Measurements from ENCODE around the gene FFAR1.

Gene FFAR1

GRCh38 chr19:35314031-35314430, 33.7 kb upstream of the FFAR1 start:
- Histone ChIP-seq H2AFZ (ENCODE audit: low read depth, low read length) (no peak overlapping the region), H4K20me1 (ENCODE audit: insufficient read depth, low read length) (0 out of 2 replicates have a peak, but pooled peaks cover 2% of the 10 kb centered on the region), H3K9ac (ENCODE audit: low read depth, low read length) (no peak overlapping the region), H3K4me1 (ENCODE audit: insufficient read depth, low read length) (no peaks in the 10 kb centered on the region), H3K4me2 (ENCODE audit: insufficient read depth, low read length) (no peak overlapping the region), H3K27me3 (ENCODE audit: insufficient read depth, low read length, poor library complexity) (no peaks in the 10 kb centered on the region), H3K36me3 (ENCODE audit: insufficient read depth, low read length) (no peaks in the 10 kb centered on the region), H3K27ac (ENCODE audit: low read length) (no peak overlapping the region), H3K79me2 (ENCODE audit: insufficient read depth, low read length) (no peaks in the 10 kb centered on the region), H3K4me3 (ENCODE audit: low read depth in 1 of 2, low read length in 2 of 2) (no peak overlapping the region), H3K9me3 (ENCODE audit: insufficient read depth, low read length, severe bottlenecking) (no peaks in the 10 kb centered on the region)
- ATAC-seq (ENCODE audit: insufficient read depth, low read depth) (no peak), DNase-seq (no peak)
- TF ChIP-seq EZH2 (IDR thresholded peaks at IDR 0.05; ENCODE audit: borderline replicate concordance, low read depth, low read length, severe bottlenecking): no peak
- no peak for TF ChIP-seq CTCF (IDR thresholded peaks at IDR 0.05; ENCODE audit: borderline replicate concordance, extremely low read depth, low read length, poor library complexity, severe bottlenecking)

GRCh38 chr19:35314858-35315470, 32.7 kb upstream of the FFAR1 start:
- Histone ChIP-seq H3K27ac (ENCODE audit: low read length) (no peak overlapping the region), H3K4me3 (ENCODE audit: low read depth in 1 of 2, low read length in 2 of 2) (no peak overlapping the region), H3K4me1 (ENCODE audit: insufficient read depth, low read length) (no peaks in the 10 kb centered on the region), H2AFZ (ENCODE audit: low read depth, low read length) (no peak overlapping the region), H4K20me1 (ENCODE audit: insufficient read depth, low read length) (0 out of 2 replicates have a peak, but pooled peaks cover 2% of the 10 kb centered on the region), H3K27me3 (ENCODE audit: insufficient read depth, low read length, poor library complexity) (no peaks in the 10 kb centered on the region), H3K9me3 (ENCODE audit: insufficient read depth, low read length, severe bottlenecking) (no peaks in the 10 kb centered on the region), H3K4me2 (ENCODE audit: insufficient read depth, low read length) (no peak overlapping the region), H3K9ac (ENCODE audit: low read depth, low read length) (no peak overlapping the region), H3K79me2 (ENCODE audit: insufficient read depth, low read length) (no peaks in the 10 kb centered on the region), H3K36me3 (ENCODE audit: insufficient read depth, low read length) (no peaks in the 10 kb centered on the region)
- ATAC-seq (ENCODE audit: insufficient read depth, low read depth): no peak
- no peak for DNase-seq
- no peak for TF ChIP-seq CTCF (IDR thresholded peaks at IDR 0.05; ENCODE audit: borderline replicate concordance, extremely low read depth, low read length, poor library complexity, severe bottlenecking)
- TF ChIP-seq EZH2 (IDR thresholded peaks at IDR 0.05; ENCODE audit: borderline replicate concordance, low read depth, low read length, severe bottlenecking): no peak

- no peaks in the 10 kb centered on the region for H3K4me1 ChIP-seq (ENCODE audit: insufficient read depth, low read length)
- H3K9ac ChIP-seq (ENCODE audit: low read depth, low read length): no peak overlapping the region
- H3K9me3 ChIP-seq (ENCODE audit: insufficient read depth, low read length, severe bottlenecking): no peaks in the 10 kb centered on the region
- H3K27me3 ChIP-seq (ENCODE audit: insufficient read depth, low read length, poor library complexity): no peaks in the 10 kb centered on the region
- no peak overlapping the region for H2AFZ ChIP-seq (ENCODE audit: low read depth, low read length)
- TF ChIP-seq EZH2 (IDR thresholded peaks at IDR 0.05; ENCODE audit: borderline replicate concordance, low read depth, low read length, severe bottlenecking) (no peak), CTCF (IDR thresholded peaks at IDR 0.05; ENCODE audit: borderline replicate concordance, extremely low read depth, low read length, poor library complexity, severe bottlenecking) (no peak)
- H3K4me3 ChIP-seq (ENCODE audit: low read depth in 1 of 2, low read length in 2 of 2): no peak overlapping the region
- H3K79me2 ChIP-seq (ENCODE audit: insufficient read depth, low read length): no peaks in the 10 kb centered on the region
- no peak overlapping the region for H3K27ac ChIP-seq (ENCODE audit: low read length)
- 0 out of 2 replicates have a peak, but pooled peaks cover 2% of the 10 kb centered on the region for H4K20me1 ChIP-seq (ENCODE audit: insufficient read depth, low read length)
- H3K36me3 ChIP-seq (ENCODE audit: insufficient read depth, low read length): no peaks in the 10 kb centered on the region
- ATAC-seq (ENCODE audit: insufficient read depth, low read depth): no peak
- DNase-seq: no peak
- H3K4me2 ChIP-seq (ENCODE audit: insufficient read depth, low read length): no peak overlapping the region
Observed at GRCh38 chr19:35315883-35316282, 31.8 kb upstream of the FFAR1 start.

All from DND-41 (cell line).